Measurements from ENCODE around the gene HMHB1. TPM values are rescaled to one million over a fixed set of nuclear protein-coding genes. Genes with fewer than 3 reads are reported as not detected.

The HMHB1 gene
- not detected for total RNA-seq

GRCh38 chr5:143812085-143812705, at the start of gene HMHB1:
Gene HMHB1 (plus strand): TSS chr5:143812161.
- DNase-seq (ENCODE audit: low spot score), result no peak
- no peaks in the 10 kb centered on the region for H3K9me3 ChIP-seq
- no peak within 1 kb of the TSS for H3K27ac ChIP-seq
- no peak for TF ChIP-seq CTCF (IDR thresholded peaks at IDR 0.05)
- H3K4me3 ChIP-seq, result no peak within 1 kb of the TSS
- ATAC-seq (ENCODE audit: insufficient number of reproducible peaks, low FRiP score, low read depth), result no peak
- H3K27me3 ChIP-seq (replicated peaks; ENCODE audit: insufficient read depth), result no peaks in the 10 kb centered on the region
- no peaks in the 10 kb centered on the region for H3K4me1 ChIP-seq (ENCODE audit: control insufficient read depth in 1 of 2, low read depth in 2 of 2)
- no peaks in the 10 kb centered on the region for H3K36me3 ChIP-seq

- H3K4me1 ChIP-seq (ENCODE audit: control insufficient read depth in 1 of 2, low read depth in 2 of 2), result no peaks in the 10 kb centered on the region
Observed at GRCh38 chr5:143762636-143763220, 49.2 kb upstream of the HMHB1 start.

GRCh38 chr5:143767162-143767561, 44.8 kb upstream of the HMHB1 start:
- Histone ChIP-seq H3K27me3 (replicated peaks; ENCODE audit: insufficient read depth) (no peaks in the 10 kb centered on the region), H3K9me3 (no peaks in the 10 kb centered on the region), H3K4me1 (ENCODE audit: control insufficient read depth in 1 of 2, low read depth in 2 of 2) (peaks cover 0 to 8% of the 10 kb centered on the region in 2 donors), H3K27ac (no peak overlapping the region), H3K4me3 (no peak overlapping the region), H3K36me3 (no peaks in the 10 kb centered on the region)
- no peak for ATAC-seq (ENCODE audit: insufficient number of reproducible peaks, low FRiP score, low read depth)
- TF ChIP-seq CTCF (IDR thresholded peaks at IDR 0.05), result no peak
- DNase-seq (ENCODE audit: low spot score), result no peak

More at GRCh38 chr5:143762636-143763220, 49.2 kb upstream of the HMHB1 start:
- TF ChIP-seq CTCF (IDR thresholded peaks at IDR 0.05), result no peak
- no peaks in the 10 kb centered on the region for H3K36me3 ChIP-seq
- no peak overlapping the region for H3K27ac ChIP-seq
- no peak overlapping the region for H3K4me3 ChIP-seq
- no peak for ATAC-seq (ENCODE audit: insufficient number of reproducible peaks, low FRiP score, low read depth)
- H3K9me3 ChIP-seq, result no peaks in the 10 kb centered on the region
- no peak for DNase-seq (ENCODE audit: low spot score)
- no peaks in the 10 kb centered on the region for H3K27me3 ChIP-seq (replicated peaks; ENCODE audit: insufficient read depth)

- peaks cover 0 to 8% of the 10 kb centered on the region in 2 donors for H3K4me1 ChIP-seq (ENCODE audit: control insufficient read depth in 1 of 2, low read depth in 2 of 2)
- DNase-seq (ENCODE audit: low spot score) (no peak), ATAC-seq (ENCODE audit: insufficient number of reproducible peaks, low FRiP score, low read depth) (no peak)
- H3K27ac ChIP-seq, result no peak overlapping the region
- no peak for TF ChIP-seq CTCF (IDR thresholded peaks at IDR 0.05)
- no peaks in the 10 kb centered on the region for H3K27me3 ChIP-seq (replicated peaks; ENCODE audit: insufficient read depth)
- no peaks in the 10 kb centered on the region for H3K9me3 ChIP-seq
- H3K36me3 ChIP-seq, result no peaks in the 10 kb centered on the region
- H3K4me3 ChIP-seq, result no peak overlapping the region
Observed at GRCh38 chr5:143769026-143769786, 42.8 kb upstream of the HMHB1 start.

- TF ChIP-seq CTCF (IDR thresholded peaks at IDR 0.05), result no peak
- no peaks in the 10 kb centered on the region for H3K9me3 ChIP-seq
- DNase-seq (ENCODE audit: low spot score) (no peak), ATAC-seq (ENCODE audit: insufficient number of reproducible peaks, low FRiP score, low read depth) (no peak)
- H3K36me3 ChIP-seq, result no peaks in the 10 kb centered on the region
- H3K27me3 ChIP-seq (replicated peaks; ENCODE audit: insufficient read depth), result no peaks in the 10 kb centered on the region
- H3K27ac ChIP-seq, result no peak overlapping the region
- no peak overlapping the region for H3K4me3 ChIP-seq
- peaks cover 0 to 8% of the 10 kb centered on the region in 2 donors for H3K4me1 ChIP-seq (ENCODE audit: control insufficient read depth in 1 of 2, low read depth in 2 of 2)
Observed at GRCh38 chr5:143770450-143770849, 41.5 kb upstream of the HMHB1 start.
